Ovary (tissue), 3 donors: ENCODE data around the gene FEM1B.

ENCODE experiments used
- CTCF ChIP-seq, 3 donors: fragments of 450-650 bp in 2 of 3; fragments of 200-600 bp in 1 of 3; IDR thresholded peaks; one replicate each; pipeline versions ENCODE4 v1.5.1 to v1.8.0; 2016 to 2022; ENCODE audit warnings: antibody characterized with exemption in 3 of 3, mild to moderate bottlenecking in 1 of 3
- EP300 ChIP-seq: sonication (generic); formaldehyde crosslinking; IDR thresholded peaks from one replicate; pipeline ENCODE4 v1.6.1; 2017; ENCODE audit warnings: antibody characterized with exemption
- POLR2A ChIP-seq: fragments of 450-650 bp; IDR thresholded peaks from one replicate; pipeline ENCODE4 v1.6.1; 2017; ENCODE audit warnings: antibody characterized with exemption, mild to moderate bottlenecking, moderate library complexity
- donor health status: DM: no; HTN: no; CAD: no.

DNA sequence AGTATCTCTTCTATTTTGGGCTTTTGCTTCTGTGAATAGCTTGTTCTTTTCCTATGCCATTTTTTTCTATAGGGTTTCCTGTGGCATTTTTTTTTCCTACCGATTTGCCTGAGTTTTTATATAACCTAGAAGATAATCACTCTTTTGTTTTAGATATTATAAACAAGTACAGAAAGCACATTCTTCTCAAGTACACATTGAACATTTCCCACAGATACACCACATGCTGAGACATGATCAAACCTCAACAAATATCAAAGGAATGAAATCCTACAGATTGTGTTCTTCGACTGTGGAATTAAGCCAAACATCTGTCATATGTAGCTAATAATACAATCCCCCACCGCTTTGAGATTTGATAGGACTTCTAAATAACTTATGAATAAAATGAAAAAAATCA lies 9.1 kb upstream of the FEM1B start:
- TF ChIP-seq EP300 (no peak), POLR2A (no peak), CTCF (IDR thresholded peaks at IDR 0.05) (no peak)
